HG02970 (cell line): ENCODE data around the gene HOXD9.

Source experiments
- ATAC-seq: cut with Tn5 transposase; IDR thresholded peaks from one replicate; pipeline ENCODE4 v1.9.1; 2021; ENCODE audit warnings: mild to moderate bottlenecking, moderate library complexity, moderate number of reproducible peaks; ENCODE audit not compliant: unreplicated experiment, low FRiP score

The HOXD9 gene

DNA sequence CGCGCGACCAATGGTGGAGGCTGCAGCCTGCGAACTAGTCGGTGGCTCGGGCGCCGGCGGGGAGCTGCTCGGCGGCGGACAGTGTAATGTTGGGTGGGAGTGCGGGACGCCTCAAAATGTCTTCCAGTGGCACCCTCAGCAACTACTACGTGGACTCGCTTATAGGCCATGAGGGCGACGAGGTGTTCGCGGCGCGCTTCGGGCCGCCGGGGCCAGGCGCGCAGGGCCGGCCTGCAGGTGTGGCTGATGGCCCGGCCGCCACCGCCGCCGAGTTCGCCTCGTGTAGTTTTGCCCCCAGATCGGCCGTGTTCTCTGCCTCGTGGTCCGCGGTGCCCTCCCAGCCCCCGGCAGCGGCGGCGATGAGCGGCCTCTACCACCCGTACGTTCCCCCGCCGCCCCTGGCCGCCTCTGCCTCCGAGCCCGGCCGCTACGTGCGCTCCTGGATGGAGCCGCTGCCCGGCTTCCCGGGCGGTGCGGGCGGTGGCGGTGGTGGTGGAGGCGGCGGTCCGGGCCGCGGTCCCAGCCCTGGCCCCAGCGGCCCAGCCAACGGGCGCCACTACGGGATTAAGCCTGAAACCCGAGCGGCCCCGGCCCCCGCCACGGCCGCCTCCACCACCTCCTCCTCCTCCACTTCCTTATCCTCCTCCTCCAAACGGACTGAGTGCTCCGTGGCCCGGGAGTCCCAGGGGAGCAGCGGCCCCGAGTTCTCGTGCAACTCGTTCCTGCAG lies at the start of gene HOXD9:
HOXD9 (plus strand) TSS at position 37 of the 728 bp plus-strand sequence; CDS start at position 87, 50 bp downstream.
- no peak for ATAC-seq

DNA sequence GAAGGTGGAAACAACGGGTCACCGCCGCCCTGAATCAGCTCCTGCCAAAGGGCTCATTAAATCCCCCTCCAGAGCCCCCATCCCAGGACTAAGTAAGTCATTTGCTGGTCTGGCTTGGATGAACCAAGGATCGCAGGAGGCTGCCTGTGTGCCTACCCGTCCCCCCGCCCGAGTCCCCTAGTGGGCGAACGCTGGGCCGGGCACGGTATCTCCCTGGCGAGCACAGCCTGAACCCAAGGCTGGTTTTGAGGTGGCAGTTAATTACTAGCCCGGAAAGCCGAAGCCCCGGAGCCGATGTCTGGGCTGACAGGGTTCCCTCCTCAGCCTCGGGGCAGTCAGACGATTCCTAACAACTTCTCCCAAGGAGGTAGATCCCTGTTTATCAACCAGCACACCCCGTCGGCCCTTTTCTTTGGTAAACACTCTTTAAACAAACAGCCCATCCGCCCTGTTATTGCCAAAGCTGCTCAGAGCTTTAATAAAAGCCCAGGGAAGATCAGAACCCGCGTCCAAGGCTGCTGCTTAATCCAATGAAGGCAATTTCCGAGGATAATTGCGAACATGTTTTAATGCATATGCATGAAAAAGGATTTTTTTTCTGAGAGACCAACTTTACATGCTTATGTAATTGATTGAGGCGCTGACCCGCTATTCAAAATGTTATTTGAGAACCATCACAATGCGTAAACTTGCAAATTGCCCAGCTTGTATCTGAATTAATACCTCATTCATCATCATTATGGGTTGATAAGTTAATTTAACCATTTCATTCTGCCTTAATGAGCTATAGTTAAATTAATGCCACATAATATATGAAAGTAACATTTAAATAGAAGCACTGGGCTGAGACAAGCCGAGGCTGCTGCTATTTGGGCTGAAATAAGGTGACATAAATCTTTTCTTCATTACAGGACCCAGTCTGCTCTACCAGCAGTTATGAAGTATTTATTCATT lies 49.3 kb upstream of the HOXD9 start:
- no peak for ATAC-seq

DNA sequence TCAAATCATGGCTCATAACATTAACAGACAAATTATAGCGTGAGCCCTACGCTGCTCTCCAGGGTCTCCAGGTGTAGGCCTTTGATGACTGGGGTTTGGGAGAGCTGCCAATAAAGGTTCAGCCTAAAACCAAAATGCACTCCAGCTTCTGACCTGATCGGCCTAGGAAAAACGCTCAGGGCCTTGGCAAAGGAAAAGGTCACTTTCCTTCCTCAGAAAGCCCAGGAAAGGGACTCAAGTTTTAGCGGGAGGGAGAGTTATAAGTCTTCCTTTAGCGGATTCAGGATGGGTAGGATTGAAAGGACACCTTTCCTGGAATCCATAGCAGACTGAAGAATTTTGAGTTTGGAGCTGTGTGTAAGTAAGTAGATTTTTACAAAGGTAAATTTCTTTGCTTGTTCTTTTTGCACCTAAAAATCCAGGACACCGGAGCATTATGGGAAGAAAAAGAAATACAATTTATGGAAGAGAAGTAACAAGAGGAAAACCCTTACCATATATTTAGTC lies 47.5 kb upstream of the HOXD9 start:
- ATAC-seq: no peak

DNA sequence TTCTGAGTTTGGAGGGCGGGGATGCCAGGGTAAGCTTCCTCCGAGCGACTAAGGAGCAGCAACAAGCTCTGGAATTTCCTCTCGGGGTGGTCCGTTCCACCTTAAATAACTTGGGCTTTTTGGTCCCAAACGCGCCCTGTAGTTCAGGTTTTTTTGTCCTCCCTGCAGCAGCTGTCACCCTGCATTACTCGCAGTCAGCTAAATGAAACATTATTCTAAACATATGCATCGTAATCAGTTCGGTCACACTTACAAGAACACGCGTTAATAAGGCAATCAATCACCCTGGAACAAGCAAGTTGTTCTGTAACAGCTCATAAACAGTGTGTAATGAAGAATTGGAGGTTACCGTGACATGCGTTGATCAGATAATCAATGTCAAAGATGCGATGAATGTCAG lies 47.0 kb upstream of the HOXD9 start:
- no peak for ATAC-seq

DNA sequence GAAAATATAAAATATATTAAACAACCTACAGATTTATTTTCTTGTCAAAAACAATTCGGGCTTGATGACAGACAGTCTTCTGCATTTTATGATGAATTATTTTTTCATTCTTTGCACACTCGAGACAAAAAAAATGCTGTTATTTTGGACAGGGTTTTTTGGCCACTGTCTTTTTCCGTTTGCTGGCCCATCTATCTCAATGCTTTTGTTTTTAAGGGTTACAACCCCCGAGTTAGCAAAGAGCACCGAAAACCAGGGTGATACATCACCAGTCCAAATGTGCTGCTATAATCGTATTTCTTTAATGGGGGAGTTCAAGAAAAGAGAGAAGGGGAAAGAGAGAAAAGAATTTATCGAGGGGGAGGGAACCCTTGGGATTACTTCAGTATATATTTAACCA lies 46.5 kb upstream of the HOXD9 start:
- no peak for ATAC-seq

DNA sequence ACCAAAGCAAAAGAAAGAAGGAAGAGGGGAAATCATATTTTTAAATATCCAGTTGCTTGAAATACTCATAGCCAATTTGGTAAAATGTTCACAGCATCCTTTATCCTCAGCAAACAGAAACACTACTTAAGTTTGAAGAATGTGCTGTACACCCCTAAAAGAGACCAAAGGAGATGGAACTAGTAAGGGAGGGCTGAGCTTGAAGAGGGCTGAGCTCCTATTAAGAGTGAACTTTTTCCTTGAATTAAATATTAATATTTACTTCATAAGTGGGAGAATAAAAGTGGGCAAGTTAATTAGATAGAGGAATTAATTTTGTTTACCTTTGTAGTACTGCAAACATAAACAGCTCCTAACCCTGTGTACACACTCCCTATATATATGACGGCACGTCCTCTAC lies 45.7 kb upstream of the HOXD9 start:
- ATAC-seq: no peak

DNA sequence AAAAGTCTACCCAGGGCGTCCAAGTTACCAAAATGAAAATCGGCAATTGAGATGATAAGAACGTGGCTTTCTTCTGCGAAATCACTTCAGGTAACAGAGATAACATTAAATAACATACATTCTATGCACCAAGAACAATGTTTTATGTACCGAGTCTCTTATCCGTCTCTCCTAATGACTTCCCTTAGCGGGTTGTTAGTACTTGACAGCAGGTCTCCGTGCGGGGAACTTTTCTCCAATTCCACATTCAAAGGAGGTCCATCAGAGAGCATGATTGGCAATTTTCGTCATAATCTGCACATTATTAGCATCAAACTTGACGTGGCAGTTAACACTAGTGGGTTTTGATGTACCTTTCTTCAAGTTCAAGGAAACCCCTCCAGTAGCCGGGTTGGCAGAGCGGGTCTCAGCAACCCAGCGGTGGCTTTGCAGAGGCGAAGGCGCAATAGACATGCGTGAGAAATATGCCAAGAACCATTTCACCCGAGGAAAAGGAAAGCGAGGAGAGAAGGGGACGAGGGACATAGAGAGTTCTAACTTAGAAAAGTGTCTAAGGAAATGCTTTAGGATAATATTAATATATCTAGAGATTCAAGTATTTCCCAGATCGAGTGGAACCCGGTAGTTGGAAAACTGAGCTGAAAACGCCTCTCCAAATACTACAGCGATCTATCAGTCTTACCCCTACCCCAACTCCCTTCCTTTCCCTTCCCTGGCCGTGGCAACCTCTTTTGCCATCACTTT lies 43.8 kb upstream of the HOXD9 start:
- no peak for ATAC-seq

DNA sequence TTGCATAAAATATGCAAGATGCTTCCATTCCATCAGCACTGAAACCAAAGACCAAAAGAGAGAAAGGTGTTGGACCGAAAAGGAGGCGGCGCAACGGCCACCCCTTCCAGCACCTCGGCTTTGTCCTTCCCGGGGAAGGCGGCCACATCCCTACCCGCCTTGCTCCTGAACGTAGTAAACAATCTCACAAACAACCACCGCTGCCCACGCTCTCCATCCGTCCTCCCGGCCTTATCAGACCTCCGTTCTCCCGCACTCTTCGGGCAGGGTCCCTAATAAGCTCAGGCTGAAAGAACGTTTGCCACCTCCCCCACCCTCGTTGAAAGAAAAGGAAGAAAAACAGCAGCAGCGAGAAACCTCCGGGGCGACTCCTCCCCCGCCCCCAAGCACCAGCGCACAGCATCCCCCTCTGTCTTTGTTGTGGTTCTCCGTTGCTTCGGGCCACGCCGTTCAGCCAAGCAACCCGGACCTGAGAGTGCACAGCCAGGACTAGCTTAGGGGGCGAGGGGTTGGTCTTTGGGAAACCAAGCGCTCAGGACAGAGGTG lies 43.2 kb upstream of the HOXD9 start:
- no peak for ATAC-seq

DNA sequence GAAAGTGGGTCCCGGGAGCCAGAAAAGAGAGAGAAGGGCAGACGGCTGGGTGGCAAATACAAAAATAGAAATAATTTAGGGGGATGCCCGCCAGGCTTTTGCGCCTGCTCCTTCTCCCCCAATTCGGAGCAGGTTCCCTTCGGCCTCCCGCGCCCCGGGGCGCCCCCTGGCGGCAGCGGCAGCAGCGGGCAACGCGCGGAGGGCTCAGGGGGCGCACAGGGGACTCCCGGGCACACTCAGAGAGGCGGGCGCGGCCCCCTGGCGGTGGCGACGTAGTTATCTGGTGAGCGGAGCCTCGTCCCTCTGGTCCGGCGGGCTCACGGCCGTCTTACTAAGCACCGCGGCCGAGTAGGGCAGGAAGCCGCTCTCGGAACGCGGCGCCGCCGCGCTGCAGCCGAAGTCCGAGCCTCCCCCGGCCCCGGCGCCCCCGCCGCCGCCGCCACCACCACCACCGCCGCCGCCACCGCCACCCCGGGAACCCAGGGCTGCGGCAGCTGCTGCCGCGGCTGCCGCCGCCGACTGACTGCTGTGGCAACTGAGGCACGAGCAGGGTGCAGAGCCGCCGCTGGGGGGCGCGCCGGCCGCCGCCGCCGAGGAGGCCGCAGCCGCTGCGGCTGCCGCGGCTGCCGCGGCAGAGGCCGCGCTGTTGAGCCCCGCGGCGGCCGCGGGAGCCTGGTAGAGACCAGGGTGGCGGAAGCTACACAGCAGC lies 42.5 kb upstream of the HOXD9 start:
- ATAC-seq: no peak

DNA sequence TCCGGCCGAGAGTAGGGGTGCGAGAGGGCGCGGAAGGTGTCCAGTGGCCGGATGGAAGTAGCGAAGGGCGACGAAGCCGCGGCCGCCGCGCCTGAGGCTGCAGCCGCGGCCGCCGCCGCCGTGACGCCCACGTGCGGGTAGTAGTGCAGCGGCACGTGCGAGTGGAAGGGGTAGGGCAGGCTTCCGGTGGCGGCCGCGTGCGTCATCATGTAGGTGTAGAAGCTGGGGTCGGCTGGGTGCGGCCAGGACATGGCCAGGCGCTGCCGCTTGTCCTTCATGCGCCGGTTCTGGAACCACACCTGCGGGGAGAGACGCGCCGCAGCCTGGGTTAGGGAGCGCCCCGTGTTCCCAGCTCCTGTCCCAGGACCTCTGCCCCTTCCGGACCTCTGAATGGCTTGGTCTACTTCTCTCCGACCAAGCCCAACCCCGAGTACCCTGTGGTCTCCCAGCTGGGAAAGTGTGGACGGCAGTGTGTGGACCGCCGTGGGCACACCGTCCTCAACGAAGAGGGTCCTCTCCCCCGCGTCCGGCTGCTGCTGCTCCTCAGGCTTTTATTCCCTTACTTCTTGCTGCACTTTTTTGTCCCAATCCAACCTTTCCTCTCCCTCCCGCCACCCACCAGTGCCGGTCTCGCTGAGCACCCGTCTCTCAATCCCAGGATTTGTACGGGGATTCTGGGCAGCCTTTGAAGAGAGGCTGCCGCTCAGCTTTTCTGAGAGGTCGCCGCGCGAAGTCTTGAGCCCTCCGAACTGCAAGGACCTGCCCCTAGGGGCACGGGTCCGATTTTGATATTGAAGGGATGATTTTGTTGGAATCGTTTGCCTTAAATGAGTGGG lies 41.8 kb upstream of the HOXD9 start:
- no peak for ATAC-seq

DNA sequence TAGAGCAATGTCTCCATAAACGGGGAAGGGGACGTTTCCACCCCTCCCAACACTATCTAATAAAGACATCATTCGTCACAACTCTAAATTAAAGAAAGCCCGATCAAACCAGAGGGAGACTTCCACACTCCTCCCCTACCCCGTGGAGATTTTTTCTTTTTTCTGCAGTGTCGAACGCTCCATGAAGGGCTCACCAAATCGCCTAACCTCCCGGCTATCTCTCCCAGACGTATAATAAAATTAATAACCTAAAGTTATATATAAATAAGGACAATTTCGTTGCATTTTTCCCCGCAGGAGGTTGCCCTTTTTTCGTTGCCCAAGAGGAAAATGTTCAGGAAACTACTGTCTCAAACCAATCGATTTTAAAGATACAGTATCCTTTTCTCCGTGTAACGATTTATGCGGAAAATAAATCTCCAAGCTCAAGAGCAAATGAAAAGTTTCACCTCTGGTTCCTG lies 41.1 kb upstream of the HOXD9 start:
- ATAC-seq: no peak

DNA sequence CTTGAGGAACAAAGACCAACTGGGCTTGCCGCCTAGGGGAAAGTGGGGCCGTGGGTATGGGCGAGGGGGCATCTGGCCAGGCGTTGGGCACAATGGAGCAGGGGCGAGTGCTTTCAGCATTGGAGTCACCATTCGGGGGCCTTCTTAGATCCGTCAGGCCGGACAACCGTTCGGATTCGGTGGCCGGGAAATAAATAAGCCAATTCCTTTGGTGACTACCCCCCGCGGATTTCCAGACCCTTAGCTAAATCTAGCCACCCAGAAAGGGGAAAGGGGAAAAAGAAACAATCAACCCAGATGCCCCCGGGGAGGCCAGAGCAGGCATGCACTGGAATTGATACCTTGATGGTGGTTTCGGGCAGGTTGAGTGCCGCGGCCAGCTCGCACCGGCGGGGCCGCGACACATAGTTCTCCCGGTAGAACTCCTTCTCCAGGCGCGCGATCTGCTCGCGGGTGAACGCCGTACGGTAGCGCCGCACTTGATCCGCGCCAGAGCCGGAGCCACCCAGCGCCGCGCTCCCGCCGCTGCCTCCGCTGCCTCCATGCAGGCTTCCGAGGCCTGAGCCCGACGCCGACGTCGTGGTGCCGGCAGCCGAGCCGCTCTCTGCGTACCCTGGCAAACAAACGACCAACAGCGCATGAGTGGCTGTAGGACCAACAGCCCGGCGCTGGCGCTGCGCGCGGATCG lies 40.5 kb upstream of the HOXD9 start:
- ATAC-seq: no peak

DNA sequence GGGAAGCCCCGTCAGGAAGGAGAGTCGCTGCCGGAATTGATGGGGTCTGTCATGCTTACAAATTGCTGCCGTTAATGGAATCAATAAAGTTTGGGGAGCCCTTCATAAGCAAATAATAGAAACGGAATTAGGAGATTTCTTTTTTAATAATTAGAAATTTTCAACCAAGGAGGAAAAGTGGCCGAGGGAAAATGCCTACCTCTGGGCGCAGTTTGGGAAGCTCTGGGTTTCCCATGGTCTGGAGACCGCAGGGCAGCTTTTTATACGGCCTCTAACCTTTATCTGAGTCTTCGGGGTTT lies 40.0 kb upstream of the HOXD9 start:
- no peak for ATAC-seq

DNA sequence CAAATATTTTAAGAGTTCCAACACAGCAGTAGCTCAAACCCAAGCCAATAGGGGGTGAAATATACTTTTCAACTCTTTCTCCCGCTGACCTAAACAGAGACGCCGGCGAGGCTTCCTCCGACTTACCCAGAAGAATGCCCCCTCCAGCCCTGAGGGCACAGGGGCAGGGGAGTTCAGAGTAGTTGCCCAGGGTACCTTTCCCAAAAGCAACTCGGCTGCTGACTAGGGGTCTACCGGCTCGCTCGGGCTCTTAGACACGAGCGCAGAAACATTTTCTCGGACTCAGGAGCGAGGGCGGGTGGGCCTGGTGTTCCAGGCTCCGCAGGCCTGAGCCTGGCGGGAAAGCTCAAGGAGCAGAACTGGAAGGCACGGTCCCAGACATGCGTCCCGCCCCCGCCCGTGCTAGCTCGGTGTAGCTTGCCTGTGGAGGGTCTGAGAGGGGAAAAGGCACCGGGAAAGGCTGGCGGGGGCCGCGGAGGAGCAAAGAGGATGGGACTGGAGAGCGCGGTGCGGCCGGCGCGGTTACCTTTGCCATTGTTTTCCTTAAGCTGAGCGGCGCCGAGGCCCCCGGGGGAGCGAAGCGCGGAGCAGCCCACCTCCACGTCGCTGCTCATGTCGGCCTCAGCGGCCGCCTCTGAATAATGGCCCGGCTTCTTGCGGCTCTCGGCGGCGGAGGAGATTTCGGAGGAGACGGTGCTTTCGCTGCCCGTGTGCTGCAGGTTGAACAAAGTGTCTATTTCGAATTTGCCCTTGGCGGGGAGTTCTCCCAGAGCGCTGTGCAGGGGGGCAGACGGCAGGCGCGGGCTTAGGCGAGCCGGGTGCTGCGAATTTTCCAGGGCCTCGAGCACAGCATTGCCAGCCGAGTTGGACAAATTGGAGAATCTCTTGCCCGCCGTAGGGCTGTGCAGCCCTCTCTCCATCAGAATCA lies 39.4 kb upstream of the HOXD9 start:
- no peak for ATAC-seq

DNA sequence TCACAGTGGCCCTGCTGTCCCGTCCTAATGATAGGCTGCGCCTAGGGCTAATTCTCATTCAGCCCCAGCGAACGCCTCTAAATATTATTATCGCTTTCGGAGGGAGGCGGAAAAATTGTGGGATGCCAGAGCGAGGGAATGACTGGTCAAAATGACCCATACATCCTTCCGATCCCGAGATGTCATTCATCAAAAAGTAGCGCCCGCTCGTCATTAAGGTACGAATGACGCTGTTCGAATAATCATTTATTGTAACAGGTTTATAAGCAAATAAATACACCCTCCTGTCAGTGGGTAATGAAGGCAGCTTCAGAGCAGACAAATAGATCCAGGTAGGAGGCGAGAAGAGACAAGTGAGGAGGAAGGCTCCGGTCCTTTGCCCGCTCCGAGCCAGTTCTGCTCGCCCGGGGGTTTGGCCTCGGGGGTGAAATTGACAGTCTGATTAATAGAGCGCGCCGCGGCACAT lies 38.7 kb upstream of the HOXD9 start, which contains the start of gene EVX2:
EVX2 (minus strand) TSS at position 167 of the 466 bp plus-strand sequence. CDS start 186 bp downstream, outside the sequence.
- ATAC-seq: no peak

DNA sequence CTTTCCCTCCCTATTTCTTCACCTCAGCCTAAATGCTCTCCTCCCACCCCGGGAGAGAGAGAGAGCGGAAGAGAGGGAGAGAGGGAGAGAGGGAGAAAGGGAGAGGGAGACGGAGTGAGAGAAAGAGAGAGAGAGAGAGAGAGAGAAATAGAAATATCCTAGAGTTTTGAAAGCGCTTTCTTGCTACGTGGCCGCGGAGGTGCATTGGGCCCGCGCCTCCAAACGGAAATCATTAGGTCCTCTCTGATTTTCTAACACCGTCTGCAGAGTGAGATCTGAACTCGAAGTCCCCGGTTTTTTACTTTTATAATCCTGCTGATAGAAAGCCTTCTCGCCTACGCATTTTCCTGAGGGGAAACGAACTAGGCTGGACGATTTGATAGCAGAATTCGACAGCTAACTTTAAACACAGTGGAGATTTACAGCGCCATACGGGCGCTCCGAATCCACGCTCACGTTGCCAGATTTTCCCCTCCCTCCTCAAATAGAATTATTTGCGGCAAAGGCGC lies 37.9 kb upstream of the HOXD9 start:
- no peak for ATAC-seq
